ENCODE data around the gene DNAJC2. TPM values are rescaled to one million over a fixed set of nuclear protein-coding genes. Genes with fewer than 3 reads are reported as not detected.

Gene DNAJC2
- total and polyA plus RNA-seq, 8 donors = 4.1 to 35.6 (median 19.4) TPM

GRCh38 chr7:103379270-103379975, 34.9 kb upstream of the DNAJC2 start:
- TF ChIP-seq, protein P1, sequence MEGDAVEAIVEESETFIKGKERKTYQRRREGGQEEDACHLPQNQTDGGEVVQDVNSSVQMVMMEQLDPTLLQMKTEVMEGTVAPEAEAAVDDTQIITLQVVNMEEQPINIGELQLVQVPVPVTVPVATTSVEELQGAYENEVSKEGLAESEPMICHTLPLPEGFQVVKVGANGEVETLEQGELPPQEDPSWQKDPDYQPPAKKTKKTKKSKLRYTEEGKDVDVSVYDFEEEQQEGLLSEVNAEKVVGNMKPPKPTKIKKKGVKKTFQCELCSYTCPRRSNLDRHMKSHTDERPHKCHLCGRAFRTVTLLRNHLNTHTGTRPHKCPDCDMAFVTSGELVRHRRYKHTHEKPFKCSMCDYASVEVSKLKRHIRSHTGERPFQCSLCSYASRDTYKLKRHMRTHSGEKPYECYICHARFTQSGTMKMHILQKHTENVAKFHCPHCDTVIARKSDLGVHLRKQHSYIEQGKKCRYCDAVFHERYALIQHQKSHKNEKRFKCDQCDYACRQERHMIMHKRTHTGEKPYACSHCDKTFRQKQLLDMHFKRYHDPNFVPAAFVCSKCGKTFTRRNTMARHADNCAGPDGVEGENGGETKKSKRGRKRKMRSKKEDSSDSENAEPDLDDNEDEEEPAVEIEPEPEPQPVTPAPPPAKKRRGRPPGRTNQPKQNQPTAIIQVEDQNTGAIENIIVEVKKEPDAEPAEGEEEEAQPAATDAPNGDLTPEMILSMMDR (IDR thresholded peaks at IDR 0.05) = no peak
- TF ChIP-seq POLR2A (IDR thresholded peaks at IDR 0.05) (no peak), POLR2AphosphoS5 (IDR thresholded peaks at IDR 0.05) (no peak), EP300 (IDR thresholded peaks at IDR 0.05) (no peak)
- 65 to 77% (median 68%) methylated on average over 3 of the region's 3 CpGs for WGBS, 5 donors
- intact Hi-C loops (cut with DNase I; ENCODE audit: low total_unique reads) = no loop called here

GRCh38 chr7:103373866-103374643, 29.5 kb upstream of the DNAJC2 start:
- Histone ChIP-seq H3K27ac (no peak overlapping the region), H3K9me3 (no peaks in the 10 kb centered on the region), H3K4me3 (no peak overlapping the region), H3K36me3 (peaks cover 0 to 17% (median 15%) of the 10 kb centered on the region in 4 donors), H3K27me3 (peaks cover 0 to 6% (median 0%) of the 10 kb centered on the region in 3 donors), H3K4me1 (no peaks in the 10 kb centered on the region)
- 52 to 62% (median 55%) methylated on average over 6 of the region's 6 CpGs for WGBS, 5 donors
- no peak for DNase-seq
- TF ChIP-seq POLR2AphosphoS5 (IDR thresholded peaks at IDR 0.05) (no peak), EP300 (IDR thresholded peaks at IDR 0.05) (no peak), POLR2A (IDR thresholded peaks at IDR 0.05) (no peak)
- intact Hi-C loops (cut with DNase I; ENCODE audit: low total_unique reads) = no loop called here

More at GRCh38 chr7:103379270-103379975, 34.9 kb upstream of the DNAJC2 start:
- H3K27me3 ChIP-seq = peaks cover 0 to 6% (median 0%) of the 10 kb centered on the region in 3 donors
- no peaks in the 10 kb centered on the region for H3K4me1 ChIP-seq
- no peak overlapping the region for H3K4me3 ChIP-seq
- H3K36me3 ChIP-seq = no peaks in the 10 kb centered on the region
- H3K27ac ChIP-seq = no peak overlapping the region
- DNase-seq = no peak
- no peaks in the 10 kb centered on the region for H3K9me3 ChIP-seq

DNA sequence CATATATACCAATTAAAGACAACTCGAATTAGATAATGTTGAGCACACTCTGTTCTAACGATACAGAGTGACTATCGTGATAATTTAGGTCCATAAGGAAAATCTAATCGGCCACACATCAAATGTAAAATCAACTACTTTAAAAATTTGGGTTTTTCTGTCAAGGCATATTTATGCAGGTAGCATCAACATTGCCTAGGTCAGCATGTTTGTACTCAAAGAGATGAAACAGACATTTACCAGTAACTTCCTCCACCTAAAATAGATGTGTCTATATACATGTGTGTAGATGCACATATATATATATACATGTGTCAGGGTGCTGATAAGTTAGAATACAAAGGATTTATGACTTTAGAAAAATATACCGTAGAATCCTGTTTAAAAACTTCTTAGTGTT, 24.9 kb upstream of the DNAJC2 start:
- no peaks in the 10 kb centered on the region for H3K27me3 ChIP-seq
- peaks cover 39 to 63% (median 61%) of the 10 kb centered on the region in 4 donors for H3K36me3 ChIP-seq
- no peak overlapping the region for H3K4me3 ChIP-seq
- intact Hi-C loops (cut with DNase I; ENCODE audit: low total_unique reads) = no loop called here
- no peak overlapping the region for H3K27ac ChIP-seq
- DNase-seq = no peak
- no peaks in the 10 kb centered on the region for H3K9me3 ChIP-seq
- WGBS, 5 donors = 89 to 97% (median 94%) methylated on average over 5 of the region's 5 CpGs
- H3K4me1 ChIP-seq = no peaks in the 10 kb centered on the region
- TF ChIP-seq POLR2AphosphoS5 (IDR thresholded peaks at IDR 0.05) = no peak
- TF ChIP-seq POLR2A (IDR thresholded peaks at IDR 0.05) = no peak
- TF ChIP-seq, protein P1 (IDR thresholded peaks at IDR 0.05) = no peak
- TF ChIP-seq EP300 (IDR thresholded peaks at IDR 0.05) = no peak

- Histone ChIP-seq H3K27me3 (no peaks in the 10 kb centered on the region), H3K27ac (no peak overlapping the region), H3K4me3 (peak overlapping the region in 2 of 4 donors; percentile 15 to 89), H3K4me1 (peaks cover 25 to 71% (median 56%) of the 10 kb centered on the region in 4 donors), H3K36me3 (peaks cover 6 to 29% (median 23%) of the 10 kb centered on the region in 4 donors), H3K9me3 (no peaks in the 10 kb centered on the region)
- intact Hi-C loops (cut with DNase I; ENCODE audit: low total_unique reads) = no loop called here
- WGBS, 5 donors = 42 to 54% (median 48%) methylated on average over 1 of the region's 1 CpG
- TF ChIP-seq, protein P1 (IDR thresholded peaks at IDR 0.05) = no peak
- no peak for TF ChIP-seq POLR2A (IDR thresholded peaks at IDR 0.05)
- no peak for TF ChIP-seq POLR2AphosphoS5 (IDR thresholded peaks at IDR 0.05)
- TF ChIP-seq EP300 (IDR thresholded peaks at IDR 0.05) = no peak
- no peak for DNase-seq
Observed at GRCh38 chr7:103349805-103350204, 5.2 kb upstream of the DNAJC2 start.
